Uterus (tissue), 4 donors: ENCODE measurements around the gene TNFRSF9. TPM values are rescaled to one million over a fixed set of nuclear protein-coding genes. Genes with fewer than 3 reads are reported as not detected.
"Not testable (repeated sequence)": the region's sequence is repeated elsewhere in the genome, so short reads cannot be mapped to it uniquely, and the experiment has no call there.

Source experiments
- DNase-seq, 2 donors: peaks; one replicate each; pipeline ENCODE4 v3.0.0-alpha.2; 2019 to 2020
- H3K27ac ChIP-seq, 2 donors: fragments of 200-600 bp; sonication (generic); 1 replicate in 1 of 2; 2 replicates in 1 of 2; pipeline ENCODE4 v1.5.1; 2016 to 2018
- H3K27me3 ChIP-seq, 2 donors: fragments of 200-600 bp; sonication (generic); one replicate each; pipeline ENCODE4 v1.5.1; 2018 to 2019; ENCODE audit warnings: control low read depth in 1 of 2
- H3K36me3 ChIP-seq, 2 donors: fragments of 200-600 bp; sonication (generic); one replicate each; pipeline ENCODE4 v1.5.1; 2019; ENCODE audit warnings: control low read depth in 1 of 2
- H3K4me1 ChIP-seq, 2 donors: fragments of 200-600 bp; sonication (generic); one replicate each; pipeline ENCODE4 v1.5.1; 2018 to 2019; ENCODE audit warnings: control low read depth in 1 of 2
- H3K4me3 ChIP-seq, 2 donors: fragments of 200-600 bp; sonication (generic); 1 replicate in 1 of 2; 2 replicates in 1 of 2; pipeline ENCODE4 v1.5.1; 2018 to 2019; ENCODE audit warnings: mild to moderate bottlenecking in 1 of 2
- H3K9me3 ChIP-seq, 2 donors: fragments of 200-600 bp; sonication (generic); one replicate each; pipeline ENCODE4 v1.5.1; 2019; ENCODE audit warnings: control low read depth in 1 of 2
- POLR2A ChIP-seq, 2 donors: fragments of 450-650 bp; IDR thresholded peaks; one replicate each; pipeline ENCODE4 v1.6.1; 2016; ENCODE audit warnings: antibody characterized with exemption in 2 of 2, mild to moderate bottlenecking in 1 of 2, moderate library complexity in 1 of 2
- intact Hi-C: fragments of 100-400 bp; cut with DNase I; formaldehyde crosslinking; loops from one replicate; pipeline ENCODE4 v1.15.1; 2023; ENCODE audit warnings: low total_unique reads
- total RNA-seq, 4 donors: library from RNA; depleted of rRNA in 3 of 4; stranded (reverse); fragments of >200 nt in 3 of 4; gene quantifications; one replicate each; pipeline versions ENCODE4 v1.1.0 to v1.2.4, GENCODE V29; 2014 to 2023
- TF ChIP-seq, protein P1 (sequence below), 4 experiments: fragments of 200-600 bp in 2 of 4; fragments of 450-650 bp in 2 of 4; sonication (generic) in 2 of 4; IDR thresholded peaks; one replicate each; pipeline ENCODE4 v1.5.1; 2016 to 2019; ENCODE audit warnings: antibody characterized with exemption in 4 of 4, mild to moderate bottlenecking in 2 of 4, moderate library complexity in 1 of 4
- donor health status: DM: yes; HTN: yes; CAD: no.

The TNFRSF9 gene
- total RNA-seq, 4 donors from 2014 or later = not detected

DNA sequence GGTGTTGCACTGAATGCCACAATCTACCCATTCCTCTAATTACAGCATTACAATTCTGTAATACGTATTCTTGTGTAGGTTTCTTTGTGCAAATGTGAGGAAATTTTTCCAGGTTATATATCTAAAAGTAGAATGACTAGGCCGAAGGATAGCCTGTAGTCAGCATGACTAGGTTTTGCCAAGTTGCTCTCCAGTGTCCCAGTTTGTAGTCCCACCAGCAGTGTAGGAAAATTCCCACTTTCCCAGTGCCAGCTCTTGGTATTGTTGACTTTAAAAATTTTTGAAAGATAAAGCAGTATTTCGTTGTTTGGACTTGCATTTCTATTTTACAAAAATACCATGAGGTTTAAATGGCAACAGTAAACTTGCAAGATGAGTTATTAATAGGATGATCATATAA lies 23.8 kb upstream of the TNFRSF9 start:
- H3K27ac ChIP-seq = no peak overlapping the region
- no peaks in the 10 kb centered on the region for H3K27me3 ChIP-seq
- H3K4me3 ChIP-seq = no peak overlapping the region
- H3K4me1 ChIP-seq = peaks cover 0 to 5% of the 10 kb centered on the region in 2 donors
- intact Hi-C loops = no loop called here
- H3K9me3 ChIP-seq = no peaks in the 10 kb centered on the region
- no peak for TF ChIP-seq POLR2A (IDR thresholded peaks at IDR 0.05)
- TF ChIP-seq, protein P1, sequence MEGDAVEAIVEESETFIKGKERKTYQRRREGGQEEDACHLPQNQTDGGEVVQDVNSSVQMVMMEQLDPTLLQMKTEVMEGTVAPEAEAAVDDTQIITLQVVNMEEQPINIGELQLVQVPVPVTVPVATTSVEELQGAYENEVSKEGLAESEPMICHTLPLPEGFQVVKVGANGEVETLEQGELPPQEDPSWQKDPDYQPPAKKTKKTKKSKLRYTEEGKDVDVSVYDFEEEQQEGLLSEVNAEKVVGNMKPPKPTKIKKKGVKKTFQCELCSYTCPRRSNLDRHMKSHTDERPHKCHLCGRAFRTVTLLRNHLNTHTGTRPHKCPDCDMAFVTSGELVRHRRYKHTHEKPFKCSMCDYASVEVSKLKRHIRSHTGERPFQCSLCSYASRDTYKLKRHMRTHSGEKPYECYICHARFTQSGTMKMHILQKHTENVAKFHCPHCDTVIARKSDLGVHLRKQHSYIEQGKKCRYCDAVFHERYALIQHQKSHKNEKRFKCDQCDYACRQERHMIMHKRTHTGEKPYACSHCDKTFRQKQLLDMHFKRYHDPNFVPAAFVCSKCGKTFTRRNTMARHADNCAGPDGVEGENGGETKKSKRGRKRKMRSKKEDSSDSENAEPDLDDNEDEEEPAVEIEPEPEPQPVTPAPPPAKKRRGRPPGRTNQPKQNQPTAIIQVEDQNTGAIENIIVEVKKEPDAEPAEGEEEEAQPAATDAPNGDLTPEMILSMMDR (IDR thresholded peaks at IDR 0.05) = no peak
- no peaks in the 10 kb centered on the region for H3K36me3 ChIP-seq
- DNase-seq = no peak

DNA sequence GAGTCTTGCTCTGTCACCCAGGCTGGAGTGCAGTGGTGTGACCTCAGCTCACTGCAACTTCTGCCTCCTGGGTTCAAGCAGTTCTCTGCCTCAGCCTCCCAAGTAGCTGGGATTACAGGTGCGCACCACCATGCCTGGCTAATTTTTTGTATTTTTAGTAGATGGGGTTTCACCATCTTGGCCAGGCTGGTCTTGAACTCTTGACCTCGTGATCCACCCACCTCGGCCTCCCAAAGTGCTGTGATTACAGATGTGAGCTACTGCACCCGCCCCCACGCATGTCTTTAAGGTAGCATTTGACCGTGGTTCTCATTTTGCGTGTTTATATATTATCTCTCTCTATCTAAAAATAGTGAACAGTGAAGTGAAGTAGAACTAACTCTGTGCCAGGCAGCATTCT lies 23.2 kb upstream of the TNFRSF9 start:
- intact Hi-C loops, H3K36me3 ChIP-seq, H3K9me3 ChIP-seq, H3K27ac ChIP-seq, H3K4me3 ChIP-seq, H3K4me1 ChIP-seq, DNase-seq, H3K27me3 ChIP-seq: not testable (repeated sequence)

GRCh38 chr1:7963378-7963730 lies 22.7 kb upstream of the TNFRSF9 start:
- H3K36me3 ChIP-seq, H3K4me3 ChIP-seq, H3K27me3 ChIP-seq, H3K4me1 ChIP-seq, H3K9me3 ChIP-seq, H3K27ac ChIP-seq, intact Hi-C loops, DNase-seq: not testable (repeated sequence)

- Histone ChIP-seq H3K9me3 (no peaks in the 10 kb centered on the region), H3K4me3 (peak overlapping the region in 1 of 2 donors; percentile 86), H3K4me1 (peaks cover 0 to 5% of the 10 kb centered on the region in 2 donors), H3K27ac (peak overlapping the region; percentile 92 to 94), H3K27me3 (no peaks in the 10 kb centered on the region), H3K36me3 (no peaks in the 10 kb centered on the region)
- intact Hi-C loops = no loop called here
- TF ChIP-seq POLR2A (IDR thresholded peaks at IDR 0.05) = no peak
- TF ChIP-seq, protein P1 (IDR thresholded peaks at IDR 0.05) = no peak
- DNase-seq = no peak
Measured at GRCh38 chr1:7962636-7963377, 22.2 kb upstream of the TNFRSF9 start.

DNA sequence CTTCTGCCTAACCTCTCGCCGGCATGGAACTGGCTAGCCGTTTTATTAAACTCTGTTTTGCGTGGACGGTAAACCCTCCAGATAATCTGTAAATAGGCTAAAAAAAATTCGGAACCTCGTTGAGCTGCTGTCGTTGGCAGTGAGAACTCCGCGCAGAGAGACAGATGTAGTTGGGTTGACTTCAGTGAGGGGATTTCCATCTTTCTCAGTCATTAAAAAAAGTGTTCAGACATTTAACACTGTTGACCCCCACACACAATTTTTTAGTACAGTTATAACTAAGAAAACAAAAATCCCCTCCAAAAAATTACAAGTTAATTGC lies 21.3 kb upstream of the TNFRSF9 start:
- intact Hi-C loops = no loop called here
- DNase-seq = no peak
- TF ChIP-seq, protein P1 (IDR thresholded peaks at IDR 0.05) = no peak
- TF ChIP-seq POLR2A (IDR thresholded peaks at IDR 0.05) = no peak
- Histone ChIP-seq H3K4me3 (peak overlapping the region; percentile 81 to 86), H3K4me1 (peaks cover 0 to 5% of the 10 kb centered on the region in 2 donors), H3K36me3 (no peaks in the 10 kb centered on the region), H3K9me3 (no peaks in the 10 kb centered on the region), H3K27ac (peak overlapping the region; percentile 92 to 94), H3K27me3 (no peaks in the 10 kb centered on the region)

DNA sequence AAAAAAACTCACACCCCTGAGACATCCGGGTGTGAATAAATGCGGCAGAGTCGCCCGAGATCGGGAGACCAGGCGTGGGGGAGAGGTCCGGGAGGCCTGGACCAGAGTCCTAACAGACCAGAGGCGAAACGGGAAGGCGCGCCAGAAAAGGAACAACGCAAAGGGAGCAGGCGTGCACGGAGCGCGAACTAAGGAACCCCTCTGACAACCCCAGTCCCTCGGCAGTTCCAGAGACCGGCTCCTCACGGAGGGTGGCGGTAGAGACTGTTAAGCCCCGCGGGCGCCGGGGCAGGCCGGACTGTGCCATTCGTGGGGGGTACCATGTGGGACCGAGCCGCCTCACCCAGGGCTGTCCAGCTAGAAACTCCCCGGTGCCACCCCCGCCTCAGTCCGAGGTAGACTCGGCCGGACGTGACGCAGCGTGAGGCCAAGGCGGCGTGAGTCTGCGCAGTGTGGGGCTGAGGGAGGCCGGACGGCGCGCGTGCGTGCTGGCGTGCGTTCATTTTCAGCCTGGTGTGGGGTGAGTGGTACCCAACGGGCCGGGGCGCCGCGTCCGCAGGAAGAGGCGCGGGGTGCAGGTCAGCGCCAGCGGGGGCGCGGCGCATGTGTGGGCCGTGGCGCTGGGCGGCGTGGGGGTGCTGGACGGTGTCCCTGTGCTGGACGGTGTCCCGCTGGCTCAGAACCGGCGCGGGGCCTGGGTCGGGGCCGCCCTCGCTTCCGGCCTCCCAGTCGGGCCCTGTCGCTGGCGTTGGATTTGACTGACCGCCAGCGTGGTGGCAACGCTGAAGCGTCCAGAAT lies 20.8 kb upstream of the TNFRSF9 start, which contains the start of gene PARK7:
TSS of gene PARK7 (plus strand) at position 496 of the 798 bp plus-strand sequence. CDS start 1,075 bp downstream, outside the sequence.
- Histone ChIP-seq H3K4me3 (peak within 1 kb of the TSS; percentile 81 to 86), H3K36me3 (no peaks in the 10 kb centered on the region), H3K27ac (peak within 1 kb of the TSS; percentile 92 to 94), H3K4me1 (peaks cover 0 to 5% of the 10 kb centered on the region in 2 donors), H3K27me3 (no peaks in the 10 kb centered on the region), H3K9me3 (no peaks in the 10 kb centered on the region)
- TF ChIP-seq, protein P1 (IDR thresholded peaks at IDR 0.05) = peak; percentile 37 to 68 (median 63)
- TF ChIP-seq POLR2A (IDR thresholded peaks at IDR 0.05) = peak; percentile 89 to 93
- DNase-seq = peak; percentile 99 to 100
- intact Hi-C loops = no loop called here
